GM04503 (cell line): Measurements from ENCODE around the gene NR2F1.

Source experiments
- DNase-seq: peaks from one replicate; pipeline ENCODE4 v3.0.0-alpha.2; 2012; ENCODE audit warnings: low read depth

Gene NR2F1

DNA sequence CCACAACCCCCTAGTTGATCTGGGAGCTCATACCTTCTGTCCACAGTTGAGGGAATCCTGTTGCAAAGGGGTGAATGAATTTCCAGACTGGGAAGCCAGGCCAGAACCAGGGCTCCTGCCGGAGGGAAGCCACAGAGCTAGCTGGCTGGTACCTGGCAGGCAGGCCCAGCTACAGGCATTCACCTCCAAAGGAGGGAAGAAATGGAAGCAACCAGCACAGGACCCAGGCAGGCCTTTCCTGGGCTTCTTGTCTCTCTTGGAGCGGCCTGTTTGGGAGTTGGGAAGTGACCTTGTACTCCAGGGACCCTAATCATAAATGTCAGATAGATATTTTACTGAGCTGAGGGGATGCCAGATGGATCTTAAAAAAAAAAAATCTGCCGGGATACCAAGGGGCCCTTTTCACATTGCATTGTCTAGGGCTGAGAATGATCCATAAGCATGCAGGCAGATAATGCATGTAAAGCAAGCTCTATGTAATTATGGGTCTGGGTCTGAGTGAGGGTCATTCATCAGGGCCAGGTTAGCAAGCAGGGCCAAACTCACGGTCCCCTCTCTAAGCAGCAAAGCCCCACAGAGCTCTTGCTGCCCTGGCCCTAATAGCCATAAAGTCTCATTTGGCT, 8.4 kb downstream of the NR2F1 start:
- DNase-seq = no peak

DNA sequence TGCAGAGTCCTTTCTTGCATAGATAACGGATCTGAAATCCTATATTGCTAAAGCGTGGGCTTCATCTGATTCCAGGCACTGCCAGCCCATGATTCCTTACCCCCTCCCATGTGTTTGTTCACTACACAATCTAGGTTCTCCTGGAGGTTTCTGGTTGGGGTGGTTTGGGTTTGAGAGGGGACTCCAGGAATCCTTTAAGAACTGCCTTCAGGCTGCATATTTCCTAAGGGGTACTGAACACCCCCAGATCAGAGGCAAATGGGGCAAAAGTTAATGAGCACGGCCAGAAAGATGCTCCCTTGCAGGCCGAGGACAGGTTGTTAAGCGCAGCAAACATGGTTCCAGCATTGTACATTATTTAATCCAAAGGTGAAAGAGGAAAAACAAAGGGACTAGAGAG, 9.9 kb downstream of the NR2F1 start:
- no peak for DNase-seq

DNA sequence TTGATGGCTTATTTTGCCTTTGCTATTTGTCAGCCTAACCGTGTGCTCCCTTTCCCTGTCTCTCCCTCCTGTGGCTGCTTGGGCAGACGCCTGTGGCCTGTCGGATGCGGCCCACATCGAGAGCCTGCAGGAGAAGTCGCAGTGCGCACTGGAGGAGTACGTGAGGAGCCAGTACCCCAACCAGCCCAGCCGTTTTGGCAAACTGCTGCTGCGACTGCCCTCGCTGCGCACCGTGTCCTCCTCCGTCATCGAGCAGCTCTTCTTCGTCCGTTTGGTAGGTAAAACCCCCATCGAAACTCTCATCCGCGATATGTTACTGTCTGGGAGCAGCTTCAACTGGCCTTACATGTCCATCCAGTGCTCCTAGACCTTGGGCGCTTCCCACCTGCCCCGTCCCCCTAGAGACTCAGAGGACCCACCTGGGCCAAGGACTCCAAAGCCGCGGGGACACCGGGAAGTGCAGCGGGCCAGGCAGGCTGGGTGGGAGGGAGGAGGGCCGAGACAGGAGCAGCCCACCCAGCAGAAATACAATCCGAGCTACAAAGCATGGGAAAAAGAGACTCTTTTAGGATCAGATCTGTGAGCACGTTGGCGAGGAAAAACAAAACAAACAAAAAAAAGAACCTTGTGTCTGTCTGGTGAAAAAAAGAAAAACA, 10.6 kb downstream of the NR2F1 start:
- DNase-seq = no peak

DNA sequence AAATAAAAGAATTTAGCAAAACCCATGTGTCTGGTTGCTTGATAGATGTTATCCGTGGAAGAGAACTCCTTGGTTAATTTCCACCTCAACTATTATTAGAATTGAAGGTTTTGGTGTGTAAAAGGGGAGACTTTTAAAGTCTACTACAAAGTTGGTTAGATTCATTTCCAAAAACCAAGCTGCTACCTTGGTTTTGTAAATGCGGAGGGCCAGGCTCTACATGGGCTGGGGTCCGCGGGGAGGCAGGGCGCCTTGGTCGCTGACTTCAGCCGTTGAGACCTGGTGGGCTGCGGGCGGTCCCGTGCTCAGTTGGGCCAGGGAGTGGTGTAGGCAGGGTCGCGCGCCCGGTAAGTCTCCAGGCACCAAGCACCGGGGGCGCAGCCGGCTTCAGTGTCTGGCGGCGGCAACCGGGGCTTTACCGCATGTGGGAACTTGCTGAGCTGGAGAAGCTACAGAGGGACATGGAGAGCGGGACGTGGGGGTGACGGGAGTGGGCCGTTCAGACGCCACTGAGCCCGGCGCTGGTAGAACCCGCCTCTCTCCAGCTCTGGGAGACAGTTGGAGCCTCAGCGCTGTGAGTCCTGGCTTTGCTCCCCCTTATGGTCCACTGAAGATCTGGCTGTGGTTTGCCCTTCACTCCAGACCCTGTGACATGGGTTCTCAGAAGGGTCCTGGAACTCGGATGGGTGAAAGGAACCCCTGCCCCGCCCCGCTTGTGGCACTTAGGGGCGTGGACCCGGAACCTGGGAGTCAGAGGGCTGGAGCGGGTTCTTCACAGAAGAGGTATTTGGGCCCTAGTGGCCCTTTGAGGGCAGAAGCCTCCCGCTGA, 11.8 kb downstream of the NR2F1 start:
- DNase-seq = no peak

DNA sequence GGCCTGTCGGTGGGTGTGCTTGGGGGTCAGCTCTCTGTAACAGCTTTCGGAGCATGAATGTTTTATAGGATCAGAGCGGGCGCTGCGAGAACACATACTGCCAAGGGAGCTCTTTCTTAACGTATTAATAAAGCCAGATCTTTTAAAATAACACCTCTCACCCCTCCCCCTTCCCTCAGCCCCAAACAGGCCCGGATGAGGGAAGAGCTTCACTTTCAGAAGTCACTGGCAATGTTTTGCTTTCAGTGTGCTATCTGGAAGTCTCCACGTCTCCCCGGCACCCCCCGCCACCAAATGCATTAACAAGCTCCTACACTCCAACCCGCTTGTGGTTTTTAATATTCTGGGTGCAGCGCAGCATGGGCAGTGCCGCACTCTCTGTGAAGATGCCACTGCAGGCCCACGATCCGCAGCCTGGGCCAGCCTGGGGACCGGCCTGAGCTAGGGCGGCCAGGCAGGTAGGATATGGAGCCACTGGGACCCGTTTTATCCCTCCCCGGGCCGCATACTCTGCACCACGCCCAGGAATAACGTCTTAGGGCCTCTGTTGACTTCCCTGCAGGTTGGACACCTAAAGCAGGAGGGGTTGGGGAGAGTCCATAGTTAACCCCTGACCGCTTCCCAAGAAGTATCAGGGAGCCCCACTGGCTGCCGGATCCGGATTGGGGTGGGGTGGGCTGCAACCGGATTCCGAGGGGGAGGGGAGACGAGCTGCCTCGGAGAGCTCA, 12.6 kb downstream of the NR2F1 start:
- no peak for DNase-seq

DNA sequence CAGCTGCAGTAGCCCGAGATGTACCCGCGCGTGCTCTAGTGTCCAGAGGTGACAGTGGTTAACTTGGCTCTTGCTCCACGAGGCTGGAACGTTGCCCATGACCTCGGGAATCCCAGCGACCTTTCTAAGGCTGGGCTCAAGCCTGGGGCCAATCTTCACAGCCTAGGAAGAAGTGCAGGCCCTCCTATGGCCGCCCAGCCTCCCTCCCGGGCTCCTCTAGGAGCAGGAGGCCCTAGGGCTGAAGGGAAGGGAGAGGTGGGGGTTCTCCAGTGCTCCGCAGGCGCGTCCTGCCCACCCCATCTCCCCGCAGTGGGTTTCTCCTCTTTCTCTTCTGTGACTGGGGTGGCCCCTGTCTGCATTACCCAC, 13.3 kb downstream of the NR2F1 start:
- no peak for DNase-seq

DNA sequence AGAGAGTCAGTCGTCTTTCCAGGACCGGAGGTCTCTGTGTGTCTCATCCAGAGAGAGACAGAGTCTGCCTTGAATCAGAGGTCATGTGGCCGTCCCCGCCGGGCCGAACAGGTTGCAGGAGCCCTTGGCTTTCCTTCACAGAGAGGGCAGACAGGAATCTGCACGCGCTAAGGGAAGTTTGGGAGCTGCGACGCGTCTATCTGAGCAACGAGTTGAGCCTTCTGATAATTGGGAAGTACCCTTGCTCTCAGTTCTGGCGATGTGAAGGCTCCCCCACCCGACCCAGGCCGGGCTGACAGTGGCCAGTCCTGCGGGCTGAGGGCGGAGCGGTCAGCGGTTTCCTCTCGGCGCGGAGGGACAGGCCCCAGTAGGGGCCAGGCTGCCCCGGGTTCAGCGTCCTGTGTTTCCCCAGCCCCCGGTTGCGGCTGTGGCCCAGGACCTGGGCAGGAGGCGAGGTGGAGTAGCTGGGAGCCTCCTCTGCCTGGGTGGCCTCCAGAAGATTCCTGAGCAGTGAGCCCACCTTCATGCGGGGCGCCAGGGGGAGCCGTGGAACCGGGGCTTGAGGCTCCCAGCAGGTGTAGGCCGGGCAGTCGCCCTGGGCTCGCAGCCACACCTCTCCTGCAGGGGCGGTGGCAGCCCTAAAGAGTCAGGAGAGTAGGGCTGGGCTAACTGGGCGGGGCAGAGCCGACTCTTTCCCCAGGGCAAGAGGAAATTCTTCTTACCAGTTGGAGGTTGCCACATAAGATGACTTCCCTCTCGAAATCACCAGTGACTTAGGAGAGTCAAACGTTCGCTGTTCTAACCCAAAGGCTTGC, 13.9 kb downstream of the NR2F1 start:
- no peak for DNase-seq

DNA sequence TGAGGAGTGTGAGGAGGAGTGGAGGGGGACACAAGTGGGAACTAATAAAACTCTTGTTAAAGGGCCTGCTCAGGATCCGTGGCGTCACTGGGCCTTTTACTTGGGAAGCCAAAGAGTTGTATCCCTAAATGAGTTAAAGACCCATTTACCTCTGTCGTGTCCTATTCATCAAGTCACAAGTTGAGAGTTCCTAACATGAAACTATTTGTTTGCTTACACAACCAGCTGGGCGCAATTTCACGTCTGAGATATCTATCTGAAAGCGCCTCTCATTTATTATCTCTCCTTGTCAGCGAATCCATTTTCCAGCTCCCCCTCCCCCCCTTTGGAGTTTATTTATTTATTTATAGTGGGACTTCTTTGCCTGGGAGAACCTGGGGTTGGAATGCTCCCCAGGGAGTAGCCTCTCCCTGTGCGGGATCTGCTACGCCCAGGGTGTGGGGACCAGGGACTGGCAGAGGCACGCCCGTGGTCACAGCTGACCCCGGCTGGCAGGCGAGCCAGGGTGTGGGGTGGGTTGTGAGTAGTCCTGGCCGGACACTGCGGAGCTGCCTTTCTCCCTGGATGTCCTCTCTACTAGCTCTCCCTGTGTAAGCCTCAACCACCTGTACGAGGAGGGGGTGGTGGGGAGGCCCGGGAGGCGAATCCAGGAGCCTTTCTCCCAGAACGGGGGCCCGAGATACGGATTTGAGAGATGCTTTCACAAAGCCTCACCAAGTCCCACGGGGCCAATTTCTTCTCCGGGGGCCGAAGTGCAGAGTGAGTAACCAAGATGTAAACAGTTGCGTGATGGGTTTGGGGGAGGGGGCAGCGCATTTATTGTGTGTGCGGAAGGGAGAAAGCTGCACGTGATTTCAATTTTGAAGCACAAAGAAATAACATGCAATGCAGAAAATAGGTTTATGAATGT, 15.3 kb downstream of the NR2F1 start:
- no peak for DNase-seq

DNA sequence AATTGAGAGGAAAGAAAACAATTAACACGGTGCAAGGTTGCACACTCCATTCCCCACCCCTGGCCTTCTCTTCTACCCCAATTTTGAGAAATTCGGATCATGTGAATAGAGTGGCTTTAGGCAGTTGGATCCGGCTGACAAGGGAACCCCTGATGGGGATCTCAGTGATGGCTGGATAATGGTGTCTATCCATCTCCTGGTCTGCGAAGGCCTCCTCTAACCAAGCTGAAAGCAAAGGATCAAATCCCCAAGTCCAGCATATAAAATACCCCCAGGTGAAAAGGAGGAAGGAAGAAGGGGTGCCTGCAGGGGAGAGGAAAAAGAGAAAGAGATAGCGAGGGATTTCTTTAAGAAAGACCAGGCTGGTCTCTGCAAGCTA, 16.0 kb downstream of the NR2F1 start:
- DNase-seq = no peak

DNA sequence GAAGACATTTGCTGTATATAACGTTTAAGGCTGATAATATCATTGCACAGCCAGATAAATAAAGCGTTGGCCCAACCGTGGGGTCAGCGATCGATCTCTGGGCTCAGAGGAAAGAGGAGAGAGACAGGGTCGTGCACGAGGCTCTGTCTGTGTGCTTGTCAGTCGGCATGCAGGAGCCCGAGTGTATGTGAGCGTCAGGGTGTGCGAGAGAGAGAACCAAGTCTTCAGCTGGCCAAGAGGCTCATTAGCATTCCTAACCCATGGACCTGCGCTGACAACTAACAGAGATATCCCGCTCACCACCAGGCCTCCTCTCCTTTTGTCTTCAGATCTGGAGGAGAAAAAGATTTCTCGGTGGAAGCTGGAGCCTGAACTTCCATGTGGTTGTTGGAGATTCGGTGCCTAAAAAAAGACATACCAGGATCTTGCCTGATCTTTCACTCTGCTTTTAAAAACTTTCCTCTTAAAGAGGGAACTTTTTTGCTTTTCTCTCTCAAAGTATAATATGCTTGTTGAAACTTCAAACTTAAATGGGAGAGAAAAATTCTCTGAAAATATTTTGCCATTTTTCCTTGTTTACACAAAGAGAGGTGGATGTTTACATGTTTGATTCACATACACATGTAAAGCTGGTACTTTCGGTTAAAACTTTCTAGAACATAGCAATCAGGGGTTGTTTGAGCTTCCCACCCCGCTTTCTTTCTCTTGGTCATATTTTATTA, 16.5 kb downstream of the NR2F1 start:
- DNase-seq = no peak

DNA sequence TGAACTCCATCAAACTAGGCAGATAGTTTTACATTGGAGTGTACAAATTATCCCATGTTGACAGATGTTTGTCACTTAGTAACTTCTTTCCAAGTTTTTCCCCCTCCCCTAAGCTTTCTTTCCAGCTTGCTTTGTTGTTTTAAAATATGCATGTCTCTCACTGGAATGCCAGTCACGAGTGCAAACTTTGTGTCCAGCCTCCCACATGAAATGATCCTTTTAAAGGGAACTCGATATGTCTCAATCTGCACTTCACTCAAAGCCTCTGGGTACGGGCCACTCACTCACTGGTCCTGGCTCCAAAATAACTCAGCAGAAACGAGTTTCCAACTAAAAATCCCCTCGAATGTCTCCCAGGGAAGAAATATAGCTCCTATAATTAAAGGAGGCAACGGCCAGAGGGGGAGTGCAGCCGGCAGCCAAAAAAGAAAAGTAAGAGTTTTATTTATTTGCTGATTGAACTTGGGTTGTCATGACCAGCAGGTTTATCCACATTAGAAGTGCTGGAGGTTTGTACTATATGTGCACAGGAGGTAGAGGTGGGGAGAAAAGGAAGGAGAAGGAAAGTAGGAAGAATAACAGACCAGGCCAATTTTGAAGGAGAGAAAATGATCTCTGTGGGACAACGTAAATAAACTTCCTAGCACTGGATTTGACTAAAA, 17.5 kb downstream of the NR2F1 start:
- no peak for DNase-seq

DNA sequence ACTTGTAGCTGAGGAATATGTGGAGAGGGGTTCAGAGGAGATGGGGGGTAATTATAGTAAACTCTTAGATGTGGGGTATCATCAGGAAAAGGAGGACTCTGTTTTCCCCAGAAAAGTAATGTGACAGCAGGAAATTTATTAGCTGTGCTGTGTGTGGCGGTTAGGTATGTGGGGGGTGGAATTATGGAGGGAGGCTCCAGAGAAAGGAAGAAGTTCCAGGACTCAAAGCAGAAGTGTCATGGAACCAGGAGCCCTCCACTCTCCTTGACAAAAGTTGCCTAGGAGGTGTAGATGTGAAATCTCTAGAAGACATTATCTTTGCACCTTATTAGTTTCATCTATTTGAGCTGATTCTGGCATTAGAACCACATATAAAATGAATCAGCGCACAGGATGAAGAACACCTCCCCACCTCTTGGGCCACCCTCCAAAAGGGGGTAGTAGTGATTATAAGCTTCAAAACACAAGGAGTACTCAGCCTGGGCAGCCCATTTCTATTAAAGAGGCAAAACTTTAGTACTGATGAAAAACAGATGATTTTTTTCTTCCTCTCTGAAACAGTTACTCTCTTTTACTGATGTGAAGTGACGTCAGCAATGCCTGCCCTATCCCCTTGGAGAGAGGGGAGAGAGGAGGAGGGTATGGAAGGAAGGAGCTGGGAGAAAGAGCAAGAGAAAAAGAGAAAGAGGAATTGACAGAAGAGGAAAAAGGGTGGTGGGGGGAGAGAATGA, 18.2 kb downstream of the NR2F1 start:
- no peak for DNase-seq

DNA sequence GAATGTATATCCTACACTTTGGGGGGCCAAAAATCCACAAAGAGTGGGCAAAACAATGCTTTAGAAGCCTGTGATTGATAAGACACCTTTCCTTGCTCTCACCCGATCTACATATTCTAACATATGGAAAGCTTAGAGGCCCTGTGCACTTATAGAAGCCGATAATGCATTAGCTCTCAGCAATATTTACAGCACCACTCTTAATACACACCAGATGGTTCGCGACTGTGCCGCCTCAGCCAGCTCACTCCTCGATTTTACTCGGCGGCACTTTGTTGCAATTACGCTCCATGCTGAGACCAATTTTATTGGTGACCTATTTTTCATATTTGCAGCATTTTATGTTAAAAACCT, 18.8 kb downstream of the NR2F1 start:
- DNase-seq = no peak

DNA sequence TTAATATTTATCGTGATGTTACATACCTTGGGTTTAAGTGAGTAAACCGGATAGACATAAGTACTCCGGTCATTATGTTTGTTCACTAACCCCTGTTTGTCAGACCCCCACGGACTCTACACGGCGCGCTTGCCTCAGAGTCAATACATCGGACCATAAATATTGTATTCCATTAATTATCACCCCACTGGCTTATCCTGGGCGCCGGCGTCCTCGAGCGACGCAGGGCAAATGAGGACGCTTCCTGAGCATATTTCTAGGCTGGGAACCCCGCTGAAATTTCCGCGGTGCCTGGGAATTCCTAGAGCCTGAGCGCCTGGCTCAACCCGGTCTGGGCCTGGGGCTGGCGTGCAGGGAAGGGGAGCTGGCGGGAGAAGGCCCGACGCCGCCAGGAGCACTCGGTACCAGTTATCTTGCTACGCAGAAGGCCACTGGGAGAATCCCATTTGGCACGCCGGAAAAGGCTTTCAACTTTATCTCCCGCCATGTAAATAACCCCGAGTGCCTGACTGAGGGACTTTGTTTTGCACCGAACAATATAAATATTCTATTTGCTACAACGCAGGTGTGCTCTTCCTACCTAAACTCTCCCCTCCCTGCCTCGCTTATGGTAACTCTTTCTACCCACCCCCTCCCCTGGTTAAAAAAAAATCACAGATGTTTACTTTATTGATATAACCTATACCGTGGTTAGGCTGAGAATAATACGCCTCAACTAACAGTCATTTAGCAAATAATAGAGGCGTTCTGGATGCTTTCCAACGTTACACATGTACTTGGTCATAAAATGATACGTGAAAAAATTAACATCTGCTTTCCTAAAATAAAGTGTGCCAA, 19.4 kb downstream of the NR2F1 start:
- DNase-seq = no peak

DNA sequence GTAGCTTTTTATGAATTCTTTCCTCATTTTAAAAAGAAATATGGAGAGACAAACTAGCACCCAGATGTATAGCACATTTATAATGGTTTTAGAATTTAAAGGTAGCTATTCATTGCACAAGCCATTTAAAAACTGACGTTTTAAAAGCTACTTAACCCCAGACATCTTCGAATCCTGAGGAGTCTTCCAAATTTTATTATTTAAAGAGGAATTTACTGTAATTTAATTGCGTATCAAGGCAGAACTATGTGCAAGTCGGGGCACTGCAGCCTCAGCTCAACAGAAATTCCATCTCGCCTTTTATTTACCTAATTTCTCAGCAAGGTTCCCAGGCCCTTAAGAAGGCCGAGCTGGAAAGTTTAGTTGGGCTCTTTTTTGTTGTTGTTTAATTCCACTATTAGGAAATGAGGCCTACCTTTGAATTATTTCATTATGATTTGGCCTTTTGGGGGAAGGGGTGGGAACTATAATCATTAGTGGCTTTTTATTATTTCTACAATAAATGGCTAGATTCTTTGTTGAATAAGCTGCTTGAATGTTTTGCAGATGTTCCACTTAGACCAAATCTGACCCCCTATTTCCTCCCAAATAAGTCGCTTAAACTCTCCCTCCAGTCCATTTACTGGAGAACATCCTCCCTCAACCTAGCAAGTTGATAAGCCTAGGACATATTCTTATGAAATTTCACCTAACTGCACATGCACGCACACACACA, 20.2 kb downstream of the NR2F1 start:
- no peak for DNase-seq

DNA sequence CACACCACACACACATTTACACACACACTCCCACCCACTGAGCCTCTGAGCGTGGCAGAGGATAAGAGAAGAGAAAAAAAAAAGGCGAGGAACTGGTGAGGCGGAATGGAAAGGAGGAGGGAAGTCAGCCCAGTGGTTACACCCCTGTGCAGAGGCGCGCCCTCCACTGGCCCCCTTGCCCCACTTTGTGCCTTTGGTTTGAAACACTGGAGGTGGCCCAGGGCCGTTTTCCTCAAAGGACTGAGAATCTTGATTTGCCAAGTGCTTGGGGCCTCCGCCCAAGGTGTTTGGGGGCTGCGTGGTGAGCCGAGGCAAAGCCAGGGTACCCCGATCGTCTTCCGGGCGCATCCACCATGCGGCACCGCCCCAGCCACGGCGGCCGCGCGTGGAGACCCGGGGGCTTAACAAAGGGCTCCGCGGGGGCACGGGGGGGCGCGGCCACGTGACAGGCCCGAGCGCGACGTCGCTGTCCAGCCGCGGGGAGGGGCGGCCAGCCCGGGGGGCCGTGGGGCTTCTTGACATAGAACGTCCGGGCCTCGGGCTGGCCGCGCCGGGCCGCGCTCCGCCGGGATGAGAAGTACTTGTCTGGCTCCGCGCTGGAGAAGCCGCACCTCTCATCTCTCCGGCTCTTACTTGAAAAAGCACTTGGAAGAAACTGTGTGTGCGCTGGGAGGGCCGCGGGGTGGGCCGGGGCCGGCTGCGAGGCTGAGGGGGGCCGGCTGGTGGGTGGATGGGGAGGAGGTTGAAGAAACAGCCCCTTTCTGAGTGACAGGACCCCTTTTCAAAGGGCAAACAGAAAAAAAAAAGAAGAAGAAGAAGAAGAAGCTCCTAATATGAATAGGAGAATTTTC, 21.0 kb downstream of the NR2F1 start:
- DNase-seq = no peak
